HFFc6 (cell line): Measurements from ENCODE around the gene PIK3CA. TPM values are rescaled to one million over a fixed set of nuclear protein-coding genes. Genes with fewer than 3 reads are reported as not detected.
"Not testable (repeated sequence)": the region's sequence is repeated elsewhere in the genome, so short reads cannot be mapped to it uniquely, and the experiment has no call there.

Experiments
- DNase-seq: peaks from one replicate; pipeline ENCODE4 v3.0.0-alpha.2; 2018
- H3K27ac Mint-ChIP-seq: 2 replicates; pipeline ENCODE4 v1.8.0; 2020; ENCODE audit warnings: mild to moderate bottlenecking, mixed read lengths
- H3K27me3 Mint-ChIP-seq: 2 replicates; pipeline ENCODE4 v1.8.0; 2021; ENCODE audit warnings: mild to moderate bottlenecking, moderate library complexity, mixed read lengths; ENCODE audit not compliant: insufficient read depth
- H3K36me3 Mint-ChIP-seq: 2 replicates; pipeline ENCODE4 v1.8.0; 2021; ENCODE audit warnings: low read depth, mixed read lengths
- H3K4me1 Mint-ChIP-seq: 2 replicates; pipeline ENCODE4 v1.8.0; 2020; ENCODE audit warnings: low read depth, mixed read lengths
- H3K4me3 Mint-ChIP-seq: 2 replicates; pipeline ENCODE4 v1.8.0; 2020; ENCODE audit warnings: mild to moderate bottlenecking, moderate library complexity, mixed read lengths
- H3K9me3 Mint-ChIP-seq: 2 replicates; pipeline ENCODE4 v1.8.0; 2020; ENCODE audit warnings: mild to moderate bottlenecking, mixed read lengths
- CTCF ChIP-seq: fragments of 200-600 bp; sonication (generic); IDR thresholded peaks from 2 replicates; pipeline ENCODE4 v1.5.0; 2021; ENCODE audit warnings: antibody characterized with exemption, mild to moderate bottlenecking
- total RNA-seq, 6 experiments: library from RNA; stranded (reverse); fragmentation: NEBNext Ultra II Directional; extraction: Animal tissue kit (Norgen Biotek cat#: 25700); gene quantifications; 2 replicates in 1 of 6; 3 replicates in 5 of 6; pipeline ENCODE4 v1.2.3, GENCODE V29; 2021

The PIK3CA gene
- total RNA-seq, 6 experiments from 2014 or later, result 16.1 to 21.2 (median 19.7) TPM

- Mint-ChIP-seq H3K36me3 (peaks cover 9% of the 10 kb centered on the region), H3K9me3 (no peaks in the 10 kb centered on the region), H3K4me3 (no peak overlapping the region), H3K27me3 (peaks cover 1% of the 10 kb centered on the region), H3K4me1 (peaks cover 15% of the 10 kb centered on the region), H3K27ac (no peak overlapping the region)
- peak; percentile 15 for DNase-seq
- TF ChIP-seq CTCF, result no peak
These were observed 96.7 kb downstream of the PIK3CA start for GRCh38 chr3:179244878-179245277.

DNA sequence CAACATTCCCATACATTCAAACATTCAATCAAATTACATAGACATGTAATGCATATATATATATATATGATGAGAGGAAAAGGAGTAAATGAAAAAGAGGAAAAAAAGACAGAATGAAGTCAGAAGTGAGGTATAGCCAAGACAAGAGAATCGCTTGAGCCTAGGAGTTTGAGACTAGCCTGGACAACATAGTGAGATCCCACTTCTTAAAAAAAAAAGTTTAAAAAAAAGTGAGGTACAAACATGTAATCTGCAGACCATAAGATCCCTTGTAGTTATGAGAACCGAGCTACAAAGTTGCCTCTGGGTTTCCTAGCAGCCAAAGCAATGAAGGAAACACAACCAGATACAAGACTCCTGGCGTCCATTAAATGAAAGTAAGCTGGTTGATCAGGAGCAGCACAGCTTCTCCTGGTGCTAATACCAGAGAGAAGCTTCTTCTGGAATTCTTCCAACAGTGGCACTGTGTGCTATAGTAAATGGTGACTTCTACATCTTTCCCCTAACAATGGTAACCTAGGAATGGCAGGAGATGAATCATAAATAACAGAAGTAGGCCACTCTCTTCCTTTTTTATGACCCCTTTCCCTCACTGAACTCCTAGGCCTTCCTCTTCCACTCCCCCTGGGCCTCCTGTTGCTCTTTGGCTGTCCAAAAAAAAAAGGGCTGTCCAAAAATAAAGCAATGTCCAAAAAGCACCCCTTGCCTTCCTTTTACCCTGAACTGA is 99.3 kb downstream of the PIK3CA start:
- H3K4me1 Mint-ChIP-seq, result peaks cover 15% of the 10 kb centered on the region
- TF ChIP-seq CTCF, result no peak
- peaks cover 11% of the 10 kb centered on the region for H3K36me3 Mint-ChIP-seq
- H3K4me3 Mint-ChIP-seq, result no peak overlapping the region
- no peak overlapping the region for H3K27ac Mint-ChIP-seq
- peaks cover 1% of the 10 kb centered on the region for H3K27me3 Mint-ChIP-seq
- no peaks in the 10 kb centered on the region for H3K9me3 Mint-ChIP-seq
- DNase-seq, result no peak

- Mint-ChIP-seq H3K36me3 (peaks cover 7% of the 10 kb centered on the region), H3K27me3 (peaks cover 1% of the 10 kb centered on the region), H3K4me1 (peaks cover 5% of the 10 kb centered on the region; the same call in 1 of the 2 replicates), H3K9me3 (no peaks in the 10 kb centered on the region), H3K27ac (no peak within 1 kb of the TSS), H3K4me3 (no peak within 1 kb of the TSS)
- no peak for DNase-seq
- TF ChIP-seq CTCF, result no peak
These were observed 102.8 kb downstream of the PIK3CA start, which contains the start of gene KCNMB3 for GRCh38 chr3:179250803-179251476. Gene KCNMB3 (minus strand): TSS chr3:179251114. CDS start chr3:179250990, 124 bp downstream.

- H3K9me3 Mint-ChIP-seq, result peaks cover 8% of the 10 kb centered on the region
- H3K36me3 Mint-ChIP-seq, result peaks cover 16% of the 10 kb centered on the region
- no peaks in the 10 kb centered on the region; the same call in 1 of the 2 replicates for H3K27me3 Mint-ChIP-seq
- no peak for DNase-seq
- no peak for TF ChIP-seq CTCF
- H3K4me1 Mint-ChIP-seq, result peaks cover 27% of the 10 kb centered on the region
- no peak overlapping the region for H3K4me3 Mint-ChIP-seq
- no peak overlapping the region for H3K27ac Mint-ChIP-seq
These were observed 108.7 kb downstream of the PIK3CA start for GRCh38 chr3:179256813-179257212.

GRCh38 chr3:179257742-179258141 is 109.6 kb downstream of the PIK3CA start:
- Mint-ChIP-seq H3K36me3 (peaks cover 16% of the 10 kb centered on the region), H3K4me1 (peaks cover 28% of the 10 kb centered on the region)
- not testable (repeated sequence) for H3K27me3 Mint-ChIP-seq, H3K4me3 Mint-ChIP-seq, H3K27ac Mint-ChIP-seq, H3K9me3 Mint-ChIP-seq, DNase-seq

DNA sequence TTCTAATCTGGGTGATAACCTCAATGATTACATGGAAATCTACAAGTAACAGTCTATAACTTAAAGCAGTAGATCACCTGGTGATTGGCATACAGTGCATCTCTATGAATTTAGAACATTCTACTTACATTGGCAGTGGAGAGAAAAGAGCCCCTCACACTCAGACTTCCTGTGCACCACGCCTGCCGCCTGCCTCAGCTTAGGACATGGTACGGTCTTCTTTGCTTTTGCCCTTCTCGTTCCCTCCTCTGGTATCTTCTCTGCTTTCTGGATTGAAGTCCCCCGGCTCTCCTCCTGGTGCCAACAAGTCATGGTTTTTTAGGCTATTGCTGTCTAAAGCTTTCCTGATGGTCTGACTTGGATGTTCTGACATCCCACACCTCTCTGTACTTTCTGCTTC is 110.7 kb downstream of the PIK3CA start:
- H3K27me3 Mint-ChIP-seq, result no peaks in the 10 kb centered on the region; the same call in 1 of the 2 replicates
- H3K27ac Mint-ChIP-seq, result no peak overlapping the region
- peaks cover 8% of the 10 kb centered on the region for H3K9me3 Mint-ChIP-seq
- DNase-seq, result no peak
- peaks cover 16% of the 10 kb centered on the region for H3K36me3 Mint-ChIP-seq
- H3K4me1 Mint-ChIP-seq, result peaks cover 28% of the 10 kb centered on the region
- no peak overlapping the region for H3K4me3 Mint-ChIP-seq
- no peak for TF ChIP-seq CTCF

- 0 out of 2 replicates have a peak overlapping the region, but pooled peaks have one; percentile 4 for H3K27ac Mint-ChIP-seq
- not testable (repeated sequence) for H3K27me3 Mint-ChIP-seq, H3K9me3 Mint-ChIP-seq, DNase-seq
- peaks cover 16% of the 10 kb centered on the region for H3K36me3 Mint-ChIP-seq
- peak overlapping the region; percentile 83 for H3K4me3 Mint-ChIP-seq
- H3K4me1 Mint-ChIP-seq, result peaks cover 28% of the 10 kb centered on the region
These were observed 112.0 kb downstream of the PIK3CA start for GRCh38 chr3:179259959-179260756.
